ENCODE data around the gene MFSD2A. TPM values are rescaled to one million over a fixed set of nuclear protein-coding genes. Genes with fewer than 3 reads are reported as not detected.

The MFSD2A gene
- polyA plus RNA-seq, 3 donors, result 6.8 to 17.9 (median 7.9) TPM

- peaks cover 0 to 3% (median 3%) of the 10 kb centered on the region in 3 donors for H3K27me3 Mint-ChIP-seq (ENCODE audit: low read depth in 3 of 3)
- H2AFZ ChIP-seq (ENCODE audit: insufficient read depth, low read depth, low read length, poor library complexity, severe bottlenecking), result no peak overlapping the region
- intact Hi-C loops (cut with micrococcal nuclease), result no loop called here
- WGBS (ENCODE audit: insufficient coverage), result 67% methylated on average over 1 of the region's 14 CpGs
- no peak overlapping the region for H3K27ac Mint-ChIP-seq
- no peaks in the 10 kb centered on the region for H3K9me3 ChIP-seq (replicated peaks in 1 of 2; ENCODE audit: control insufficient read depth in 1 of 2, insufficient read depth in 1 of 2, low read length in 2 of 2)
- no peak for DNase-seq
- no peaks in the 10 kb centered on the region for H3K36me3 ChIP-seq (replicated peaks in 1 of 2; ENCODE audit: control insufficient read depth in 1 of 2, insufficient read depth in 2 of 2, low read length in 2 of 2)
- no peaks in the 10 kb centered on the region for H4K20me1 ChIP-seq (ENCODE audit: insufficient read depth, low read length)
- peak overlapping the region in 1 of 2 donors; percentile 11 for H3K4me3 Mint-ChIP-seq
- H3K27ac ChIP-seq (ENCODE audit: low read depth in 1 of 2, low read length in 2 of 2), result no peak overlapping the region
- peaks cover 0 to 2% of the 10 kb centered on the region in 2 donors for H3K36me3 Mint-ChIP-seq
- H3K4me1 ChIP-seq (ENCODE audit: control insufficient read depth in 1 of 2, insufficient read depth in 2 of 2, low read length in 2 of 2), result peaks cover 41 to 48% of the 10 kb centered on the region in 2 donors
- no peaks in the 10 kb centered on the region for H3K27me3 ChIP-seq (ENCODE audit: control insufficient read depth in 2 of 2, insufficient read depth in 2 of 2, low read length in 2 of 2)
- no peak overlapping the region for H3K9ac ChIP-seq (ENCODE audit: insufficient read depth, low read length, poor library complexity, severe bottlenecking)
- H3K4me3 ChIP-seq (replicated peaks in 1 of 3; ENCODE audit: low read depth in 2 of 3, low read length in 3 of 3), result no peak overlapping the region
- no peak for TF ChIP-seq CTCF (IDR thresholded peaks at IDR 0.05)
- H3K4me1 Mint-ChIP-seq, result peaks cover 47% of the 10 kb centered on the region
- H3K79me2 ChIP-seq (ENCODE audit: insufficient read depth, low read length), result no peaks in the 10 kb centered on the region
- H3K9me3 Mint-ChIP-seq, result peaks cover 0 to 2% (median 0%) of the 10 kb centered on the region in 7 donors
- H3K4me2 ChIP-seq (replicated peaks; ENCODE audit: extremely low read depth, low read length, poor library complexity, severe bottlenecking), result no peak overlapping the region
Observed at GRCh38 chr1:39943471-39944290, 11.3 kb upstream of the MFSD2A start.

- Mint-ChIP-seq H3K27me3 (ENCODE audit: low read depth in 3 of 3) (peaks cover 0 to 3% (median 3%) of the 10 kb centered on the region in 3 donors), H3K36me3 (no peaks in the 10 kb centered on the region), H3K9me3 (peaks cover 0 to 6% (median 3%) of the 10 kb centered on the region in 7 donors), H3K4me1 (peaks cover 39% of the 10 kb centered on the region), H3K27ac (peak overlapping the region in 1 of 7 donors; percentile 57), H3K4me3 (peak overlapping the region in 1 of 2 donors; percentile 23)
- H2AFZ ChIP-seq (ENCODE audit: insufficient read depth, low read depth, low read length, poor library complexity, severe bottlenecking), result no peak overlapping the region
- H3K4me1 ChIP-seq (ENCODE audit: control insufficient read depth in 1 of 2, insufficient read depth in 2 of 2, low read length in 2 of 2), result peaks cover 33 to 39% of the 10 kb centered on the region in 2 donors
- H3K27ac ChIP-seq (ENCODE audit: low read depth in 1 of 2, low read length in 2 of 2), result no peak overlapping the region
- intact Hi-C loops (cut with micrococcal nuclease), result no loop called here
- H4K20me1 ChIP-seq (ENCODE audit: insufficient read depth, low read length), result no peaks in the 10 kb centered on the region
- H3K79me2 ChIP-seq (ENCODE audit: insufficient read depth, low read length), result no peaks in the 10 kb centered on the region
- no peaks in the 10 kb centered on the region for H3K27me3 ChIP-seq (ENCODE audit: control insufficient read depth in 2 of 2, insufficient read depth in 2 of 2, low read length in 2 of 2)
- no peak for DNase-seq
- no peak for TF ChIP-seq CTCF (IDR thresholded peaks at IDR 0.05)
- WGBS (ENCODE audit: insufficient coverage), result 44% methylated on average over 1 of the region's 8 CpGs
- no peaks in the 10 kb centered on the region for H3K36me3 ChIP-seq (replicated peaks in 1 of 2; ENCODE audit: control insufficient read depth in 1 of 2, insufficient read depth in 2 of 2, low read length in 2 of 2)
- no peak overlapping the region for H3K9ac ChIP-seq (ENCODE audit: insufficient read depth, low read length, poor library complexity, severe bottlenecking)
- H3K4me2 ChIP-seq (replicated peaks; ENCODE audit: extremely low read depth, low read length, poor library complexity, severe bottlenecking), result no peak overlapping the region
- no peaks in the 10 kb centered on the region for H3K9me3 ChIP-seq (replicated peaks in 1 of 2; ENCODE audit: control insufficient read depth in 1 of 2, insufficient read depth in 1 of 2, low read length in 2 of 2)
- no peak overlapping the region for H3K4me3 ChIP-seq (replicated peaks in 1 of 3; ENCODE audit: low read depth in 2 of 3, low read length in 3 of 3)
Observed at GRCh38 chr1:39944410-39945112, 10.4 kb upstream of the MFSD2A start.
